ENCODE measurements around the gene H1-8. TPM values are rescaled to one million over a fixed set of nuclear protein-coding genes. Genes with fewer than 3 reads are reported as not detected.

Gene H1-8
- total RNA-seq, 1 donor from 2014 or later: not detected

DNA sequence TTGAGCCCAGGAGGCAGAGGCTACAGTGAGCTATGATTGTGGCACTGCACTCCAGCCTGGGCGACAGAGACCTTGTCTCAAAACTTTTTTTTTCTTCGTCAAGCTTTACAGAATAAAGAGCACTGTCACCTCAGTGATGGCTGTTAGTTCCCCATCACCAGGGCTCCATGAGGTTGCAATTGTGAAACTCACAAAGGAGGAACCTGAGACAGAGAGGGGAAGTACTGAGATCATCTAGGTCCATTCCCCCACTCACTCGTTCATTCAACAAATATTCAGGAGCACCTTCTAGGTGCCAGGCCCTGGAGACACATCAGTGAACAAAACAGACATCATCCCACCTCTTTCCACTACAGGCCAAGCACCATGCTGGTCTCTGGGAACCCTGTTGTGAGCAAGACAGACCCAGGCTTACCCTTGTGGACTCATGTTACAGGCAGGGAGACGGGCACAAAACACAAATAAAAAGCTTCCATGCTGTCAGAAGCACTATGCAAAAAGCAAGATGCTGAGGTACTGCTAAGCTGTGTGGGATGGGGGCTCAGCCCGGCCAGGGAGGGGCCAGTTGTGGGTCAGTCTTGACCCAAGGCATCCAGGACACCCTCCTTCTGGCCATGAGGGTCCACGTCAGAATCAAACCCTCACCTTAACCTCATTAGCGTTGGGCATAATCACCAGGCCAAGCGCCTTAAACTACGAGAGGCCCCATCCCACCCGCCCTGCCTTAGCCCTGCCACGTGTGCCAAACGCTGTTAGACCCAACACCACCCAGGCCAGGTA, 16.7 kb upstream of the H1-8 start:
- DNase-seq (ENCODE audit: low read depth) (no peak), FAIRE-seq (no peak)
- no peaks in the 10 kb centered on the region for H3K36me3 ChIP-seq (ENCODE audit: control insufficient read depth, insufficient read depth, low read length)
- TF ChIP-seq, protein P1, sequence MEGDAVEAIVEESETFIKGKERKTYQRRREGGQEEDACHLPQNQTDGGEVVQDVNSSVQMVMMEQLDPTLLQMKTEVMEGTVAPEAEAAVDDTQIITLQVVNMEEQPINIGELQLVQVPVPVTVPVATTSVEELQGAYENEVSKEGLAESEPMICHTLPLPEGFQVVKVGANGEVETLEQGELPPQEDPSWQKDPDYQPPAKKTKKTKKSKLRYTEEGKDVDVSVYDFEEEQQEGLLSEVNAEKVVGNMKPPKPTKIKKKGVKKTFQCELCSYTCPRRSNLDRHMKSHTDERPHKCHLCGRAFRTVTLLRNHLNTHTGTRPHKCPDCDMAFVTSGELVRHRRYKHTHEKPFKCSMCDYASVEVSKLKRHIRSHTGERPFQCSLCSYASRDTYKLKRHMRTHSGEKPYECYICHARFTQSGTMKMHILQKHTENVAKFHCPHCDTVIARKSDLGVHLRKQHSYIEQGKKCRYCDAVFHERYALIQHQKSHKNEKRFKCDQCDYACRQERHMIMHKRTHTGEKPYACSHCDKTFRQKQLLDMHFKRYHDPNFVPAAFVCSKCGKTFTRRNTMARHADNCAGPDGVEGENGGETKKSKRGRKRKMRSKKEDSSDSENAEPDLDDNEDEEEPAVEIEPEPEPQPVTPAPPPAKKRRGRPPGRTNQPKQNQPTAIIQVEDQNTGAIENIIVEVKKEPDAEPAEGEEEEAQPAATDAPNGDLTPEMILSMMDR (IDR thresholded peaks at IDR 0.05; ENCODE audit: insufficient read depth, low read length, severe bottlenecking): no peak
- H3K4me3 ChIP-seq (ENCODE audit: low read depth, low read length): no peak overlapping the region
- H3K27me3 ChIP-seq (ENCODE audit: control insufficient read depth, insufficient read depth, low read length): no peaks in the 10 kb centered on the region

DNA sequence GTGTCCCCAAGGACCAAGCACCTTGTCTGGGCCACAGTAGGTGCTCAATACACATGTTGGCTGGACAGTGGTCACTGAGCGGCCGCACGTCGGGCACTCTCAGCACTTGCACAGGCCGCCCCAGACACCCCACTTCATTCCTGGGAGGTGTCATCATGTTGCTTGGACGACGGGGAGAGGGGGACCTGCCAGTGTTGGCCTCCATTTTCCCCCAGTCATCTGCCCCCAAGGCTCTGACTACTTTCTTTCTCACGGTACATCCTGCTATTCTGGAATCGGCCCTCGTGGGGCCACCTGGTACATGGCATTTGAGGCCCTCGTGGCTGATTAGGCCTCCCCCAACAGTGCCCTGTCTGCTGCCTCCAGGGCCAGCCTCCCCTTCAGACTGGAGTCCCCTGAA, 15.7 kb upstream of the H1-8 start:
- FAIRE-seq: no peak
- TF ChIP-seq, protein P1 (IDR thresholded peaks at IDR 0.05; ENCODE audit: insufficient read depth, low read length, severe bottlenecking): no peak
- no peaks in the 10 kb centered on the region for H3K27me3 ChIP-seq (ENCODE audit: control insufficient read depth, insufficient read depth, low read length)
- no peak for DNase-seq (ENCODE audit: low read depth)
- H3K4me3 ChIP-seq (ENCODE audit: low read depth, low read length): no peak overlapping the region
- H3K36me3 ChIP-seq (ENCODE audit: control insufficient read depth, insufficient read depth, low read length): no peaks in the 10 kb centered on the region

DNA sequence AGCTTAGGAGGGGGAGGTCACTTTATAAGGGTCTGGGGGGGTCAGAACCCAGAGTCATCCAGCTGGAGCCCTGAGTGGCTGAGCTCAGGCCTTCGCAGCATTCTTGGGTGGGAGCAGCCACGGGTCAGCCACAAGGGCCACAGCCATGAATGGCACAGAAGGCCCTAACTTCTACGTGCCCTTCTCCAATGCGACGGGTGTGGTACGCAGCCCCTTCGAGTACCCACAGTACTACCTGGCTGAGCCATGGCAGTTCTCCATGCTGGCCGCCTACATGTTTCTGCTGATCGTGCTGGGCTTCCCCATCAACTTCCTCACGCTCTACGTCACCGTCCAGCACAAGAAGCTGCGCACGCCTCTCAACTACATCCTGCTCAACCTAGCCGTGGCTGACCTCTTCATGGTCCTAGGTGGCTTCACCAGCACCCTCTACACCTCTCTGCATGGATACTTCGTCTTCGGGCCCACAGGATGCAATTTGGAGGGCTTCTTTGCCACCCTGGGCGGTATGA, 14.3 kb upstream of the H1-8 start, which contains the start of gene RHO:
Gene RHO, plus strand, starts transcription at position 51 of the 512 bp plus-strand sequence. Its CDS starts 95 bp downstream, at position 146.
- no peak for FAIRE-seq
- Histone ChIP-seq H3K27me3 (ENCODE audit: control insufficient read depth, insufficient read depth, low read length) (no peaks in the 10 kb centered on the region), H3K4me3 (ENCODE audit: low read depth, low read length) (no peak within 1 kb of the TSS), H3K36me3 (ENCODE audit: control insufficient read depth, insufficient read depth, low read length) (no peaks in the 10 kb centered on the region)
- no peak for DNase-seq (ENCODE audit: low read depth)
- TF ChIP-seq, protein P1 (IDR thresholded peaks at IDR 0.05; ENCODE audit: insufficient read depth, low read length, severe bottlenecking): no peak

DNA sequence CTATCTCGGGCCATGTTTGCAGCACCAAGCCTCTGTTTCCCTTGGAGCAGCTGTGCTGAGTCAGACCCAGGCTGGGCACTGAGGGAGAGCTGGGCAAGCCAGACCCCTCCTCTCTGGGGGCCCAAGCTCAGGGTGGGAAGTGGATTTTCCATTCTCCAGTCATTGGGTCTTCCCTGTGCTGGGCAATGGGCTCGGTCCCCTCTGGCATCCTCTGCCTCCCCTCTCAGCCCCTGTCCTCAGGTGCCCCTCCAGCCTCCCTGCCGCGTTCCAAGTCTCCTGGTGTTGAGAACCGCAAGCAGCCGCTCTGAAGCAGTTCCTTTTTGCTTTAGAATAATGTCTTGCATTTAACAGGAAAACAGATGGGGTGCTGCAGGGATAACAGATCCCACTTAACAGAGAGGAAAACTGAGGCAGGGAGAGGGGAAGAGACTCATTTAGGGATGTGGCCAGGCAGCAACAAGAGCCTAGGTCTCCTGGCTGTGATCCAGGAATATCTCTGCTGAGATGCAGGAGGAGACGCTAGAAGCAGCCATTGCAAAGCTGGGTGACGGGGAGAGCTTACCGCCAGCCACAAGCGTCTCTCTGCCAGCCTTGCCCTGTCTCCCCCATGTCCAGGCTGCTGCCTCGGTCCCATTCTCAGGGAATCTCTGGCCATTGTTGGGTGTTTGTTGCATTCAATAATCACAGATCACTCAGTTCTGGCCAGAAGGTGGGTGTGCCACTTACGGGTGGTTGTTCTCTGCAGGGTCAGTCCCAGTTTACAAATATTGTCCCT, 13.4 kb upstream of the H1-8 start:
- TF ChIP-seq, protein P1 (IDR thresholded peaks at IDR 0.05; ENCODE audit: insufficient read depth, low read length, severe bottlenecking): no peak
- Histone ChIP-seq H3K36me3 (ENCODE audit: control insufficient read depth, insufficient read depth, low read length) (no peaks in the 10 kb centered on the region), H3K4me3 (ENCODE audit: low read depth, low read length) (no peak overlapping the region), H3K27me3 (ENCODE audit: control insufficient read depth, insufficient read depth, low read length) (no peaks in the 10 kb centered on the region)
- FAIRE-seq (peak; percentile 28), DNase-seq (ENCODE audit: low read depth) (no peak)

DNA sequence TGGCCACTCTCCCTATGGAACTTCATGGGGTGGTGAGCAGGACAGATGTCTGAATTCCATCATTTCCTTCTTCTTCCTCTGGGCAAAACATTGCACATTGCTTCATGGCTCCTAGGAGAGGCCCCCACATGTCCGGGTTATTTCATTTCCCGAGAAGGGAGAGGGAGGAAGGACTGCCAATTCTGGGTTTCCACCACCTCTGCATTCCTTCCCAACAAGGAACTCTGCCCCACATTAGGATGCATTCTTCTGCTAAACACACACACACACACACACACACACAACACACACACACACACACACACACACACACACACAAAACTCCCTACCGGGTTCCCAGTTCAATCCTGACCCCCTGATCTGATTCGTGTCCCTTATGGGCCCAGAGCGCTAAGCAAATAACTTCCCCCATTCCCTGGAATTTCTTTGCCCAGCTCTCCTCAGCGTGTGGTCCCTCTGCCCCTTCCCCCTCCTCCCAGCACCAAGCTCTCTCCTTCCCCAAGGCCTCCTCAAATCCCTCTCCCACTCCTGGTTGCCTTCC, 12.7 kb upstream of the H1-8 start:
- FAIRE-seq (no peak), DNase-seq (ENCODE audit: low read depth) (peak; percentile 5)
- Histone ChIP-seq H3K27me3 (ENCODE audit: control insufficient read depth, insufficient read depth, low read length) (no peaks in the 10 kb centered on the region), H3K4me3 (ENCODE audit: low read depth, low read length) (no peak overlapping the region), H3K36me3 (ENCODE audit: control insufficient read depth, insufficient read depth, low read length) (no peaks in the 10 kb centered on the region)
- TF ChIP-seq, protein P1 (IDR thresholded peaks at IDR 0.05; ENCODE audit: insufficient read depth, low read length, severe bottlenecking): no peak

Measured in bronchial epithelial cell (primary cell).